HG02759 (cell line): Measurements from ENCODE around the gene SLIT3.

Source experiments
- ATAC-seq: cut with Tn5 transposase; IDR thresholded peaks from one replicate; pipeline ENCODE4 v1.9.1; 2021; ENCODE audit warnings: mild to moderate bottlenecking, moderate library complexity; ENCODE audit not compliant: unreplicated experiment

The SLIT3 gene

GRCh38 chr5:169009123-169009522 is 291.8 kb downstream of the SLIT3 start:
- ATAC-seq = no peak

- ATAC-seq = no peak
These were observed 293.8 kb downstream of the SLIT3 start for GRCh38 chr5:169006842-169007790.

- ATAC-seq = no peak
These were observed 296.4 kb downstream of the SLIT3 start for GRCh38 chr5:169004551-169004950.

- no peak for ATAC-seq
These were observed 297.0 kb downstream of the SLIT3 start for GRCh38 chr5:169003721-169004541.

- ATAC-seq = no peak
These were observed 297.9 kb downstream of the SLIT3 start for GRCh38 chr5:169002953-169003555.

GRCh38 chr5:169001394-169001793 is 299.5 kb downstream of the SLIT3 start:
- no peak for ATAC-seq

GRCh38 chr5:168995024-168995423 is 305.9 kb downstream of the SLIT3 start:
- ATAC-seq = no peak

- ATAC-seq = no peak
These were observed 308.3 kb downstream of the SLIT3 start for GRCh38 chr5:168992687-168993086.

- no peak for ATAC-seq
These were observed 308.9 kb downstream of the SLIT3 start for GRCh38 chr5:168992016-168992415.

GRCh38 chr5:168991311-168991710 is 309.6 kb downstream of the SLIT3 start:
- no peak for ATAC-seq

- ATAC-seq = no peak
These were observed 310.3 kb downstream of the SLIT3 start for GRCh38 chr5:168990679-168991078.

- no peak for ATAC-seq
These were observed 311.0 kb downstream of the SLIT3 start for GRCh38 chr5:168989731-168990505.

GRCh38 chr5:168988699-168989098 is 312.2 kb downstream of the SLIT3 start:
- ATAC-seq = no peak

GRCh38 chr5:168987543-168988300 is 313.2 kb downstream of the SLIT3 start:
- peak; percentile 67 for ATAC-seq

GRCh38 chr5:168985454-168985853 is 315.5 kb downstream of the SLIT3 start:
- no peak for ATAC-seq

GRCh38 chr5:168984135-168984675 is 316.7 kb downstream of the SLIT3 start:
- no peak for ATAC-seq

- no peak for ATAC-seq
These were observed 321.8 kb downstream of the SLIT3 start for GRCh38 chr5:168979135-168979534.

- no peak for ATAC-seq
These were observed 322.4 kb downstream of the SLIT3 start for GRCh38 chr5:168978500-168978899.

GRCh38 chr5:168978015-168978414 is 322.9 kb downstream of the SLIT3 start:
- ATAC-seq = no peak
